ENCODE measurements around the gene COQ7.
A peak's percentile ranks its signal among the peaks of the same experiment; 100 is the strongest.

COQ7 gene

DNA sequence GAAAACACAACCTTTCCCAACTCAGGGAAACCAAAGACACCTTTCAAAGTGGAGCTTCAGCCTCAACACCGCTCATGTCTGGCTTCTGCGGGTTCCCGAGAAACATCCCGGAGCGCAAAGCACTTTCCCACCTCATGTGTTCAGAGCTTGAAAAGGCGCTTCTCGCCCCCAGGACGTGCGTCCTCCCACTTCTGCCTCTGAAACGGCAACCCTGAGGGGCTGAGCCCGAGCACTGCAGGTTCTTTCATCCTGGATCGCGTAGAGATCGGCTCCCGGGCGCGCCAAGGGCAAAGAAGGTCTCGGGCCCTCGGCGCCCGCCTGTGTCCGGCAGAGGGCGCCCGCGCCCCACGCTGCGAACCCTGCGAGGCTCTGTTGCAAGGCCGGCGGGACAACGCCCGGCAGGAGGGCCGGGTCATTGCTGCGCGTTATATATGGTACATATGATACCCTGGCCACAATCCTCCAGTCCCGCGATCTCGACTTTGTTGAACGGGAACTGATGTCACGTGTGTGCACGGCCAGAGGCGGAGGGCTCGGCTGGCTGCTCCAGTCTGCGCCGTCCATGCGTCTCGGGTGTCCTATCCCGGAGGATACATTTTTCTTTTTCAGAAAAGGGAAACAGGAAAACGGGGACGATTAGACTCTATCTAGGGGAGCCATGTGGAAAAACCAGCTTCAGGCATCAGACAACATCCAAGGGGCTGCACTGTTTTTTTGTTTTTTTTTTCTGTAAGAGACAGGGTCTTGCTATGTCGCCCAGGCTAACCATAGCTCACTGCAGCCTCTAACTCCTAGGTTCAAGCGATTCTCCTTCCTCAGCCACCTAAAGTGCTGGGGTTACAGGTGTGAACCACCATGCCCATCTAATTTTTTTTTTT is 19.1 kb downstream of the COQ7 start:
- peak; percentile 64 to 69 for DNase-seq

DNA sequence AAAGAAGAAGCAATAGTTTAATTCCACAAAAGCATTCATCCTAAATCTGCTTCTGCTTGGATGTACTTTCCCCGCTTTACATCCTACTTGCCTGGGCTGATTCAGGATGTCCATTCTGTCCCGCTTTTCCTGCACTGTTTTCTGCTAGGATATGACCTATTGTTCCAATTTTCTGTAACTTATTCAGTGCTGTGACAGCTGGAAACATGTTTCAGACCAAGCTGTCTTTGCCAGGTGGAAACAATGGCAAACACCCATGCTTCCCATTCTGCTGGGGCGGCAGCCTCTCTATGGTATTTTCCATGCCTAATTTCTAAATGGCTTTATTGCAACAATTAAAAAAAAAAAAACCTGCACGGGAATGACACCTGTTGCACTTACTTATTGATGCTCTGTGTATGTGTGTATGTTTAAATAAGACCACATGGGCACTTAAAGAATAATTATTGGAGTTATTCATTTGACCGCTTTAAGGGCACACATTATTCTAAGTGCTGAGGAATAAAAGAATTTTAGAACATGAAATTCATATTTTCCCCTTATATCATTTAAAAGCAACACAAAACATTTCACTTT is 21.0 kb downstream of the COQ7 start:
- no peak for DNase-seq

DNA sequence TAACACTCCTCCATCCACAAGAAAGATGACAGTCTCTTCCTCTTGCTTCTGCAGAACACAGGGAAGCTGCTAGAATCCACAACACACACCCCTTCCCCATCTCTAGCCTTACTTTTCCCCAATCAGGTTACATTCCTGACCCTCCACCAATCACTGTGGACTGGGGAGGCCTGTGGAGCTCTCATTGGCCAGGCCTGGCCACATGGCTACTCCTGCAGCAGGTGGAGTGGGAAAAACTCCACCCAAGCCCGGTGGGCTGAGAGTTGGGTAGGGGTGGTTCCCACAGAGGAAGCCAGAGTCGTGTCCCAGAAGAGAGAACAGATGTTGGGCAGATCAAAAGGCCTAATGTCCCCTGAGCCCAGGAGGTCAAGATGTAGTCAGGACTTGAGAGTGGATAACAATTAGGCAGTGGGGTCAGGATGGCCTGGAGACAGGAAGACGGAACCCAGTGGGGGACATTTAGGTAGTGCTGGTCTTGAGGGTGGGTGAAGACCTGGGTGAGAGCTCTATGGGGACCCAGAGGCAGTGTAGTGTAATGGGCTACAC is 22.1 kb downstream of the COQ7 start:
- no peak for DNase-seq

DNA sequence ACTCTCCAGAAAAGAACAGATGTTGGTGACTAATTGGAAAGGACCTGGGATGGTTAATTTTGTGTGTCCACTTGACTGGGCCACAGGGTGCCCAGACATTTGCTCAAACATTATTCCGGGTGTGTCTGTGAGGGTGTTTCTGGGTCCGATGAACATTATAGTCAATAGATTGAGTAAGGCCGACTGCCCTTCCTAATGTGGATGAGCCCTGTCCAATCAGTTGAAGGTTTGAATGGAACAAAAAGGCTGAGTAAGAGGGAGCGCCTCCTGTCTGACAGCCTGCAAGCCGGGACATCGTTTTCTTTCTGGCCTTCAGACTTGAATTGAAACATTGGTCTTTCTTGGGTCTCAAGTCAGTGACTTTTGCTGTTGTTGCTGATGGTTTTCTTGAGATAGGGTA is 23.5 kb downstream of the COQ7 start:
- DNase-seq = no peak

DNA sequence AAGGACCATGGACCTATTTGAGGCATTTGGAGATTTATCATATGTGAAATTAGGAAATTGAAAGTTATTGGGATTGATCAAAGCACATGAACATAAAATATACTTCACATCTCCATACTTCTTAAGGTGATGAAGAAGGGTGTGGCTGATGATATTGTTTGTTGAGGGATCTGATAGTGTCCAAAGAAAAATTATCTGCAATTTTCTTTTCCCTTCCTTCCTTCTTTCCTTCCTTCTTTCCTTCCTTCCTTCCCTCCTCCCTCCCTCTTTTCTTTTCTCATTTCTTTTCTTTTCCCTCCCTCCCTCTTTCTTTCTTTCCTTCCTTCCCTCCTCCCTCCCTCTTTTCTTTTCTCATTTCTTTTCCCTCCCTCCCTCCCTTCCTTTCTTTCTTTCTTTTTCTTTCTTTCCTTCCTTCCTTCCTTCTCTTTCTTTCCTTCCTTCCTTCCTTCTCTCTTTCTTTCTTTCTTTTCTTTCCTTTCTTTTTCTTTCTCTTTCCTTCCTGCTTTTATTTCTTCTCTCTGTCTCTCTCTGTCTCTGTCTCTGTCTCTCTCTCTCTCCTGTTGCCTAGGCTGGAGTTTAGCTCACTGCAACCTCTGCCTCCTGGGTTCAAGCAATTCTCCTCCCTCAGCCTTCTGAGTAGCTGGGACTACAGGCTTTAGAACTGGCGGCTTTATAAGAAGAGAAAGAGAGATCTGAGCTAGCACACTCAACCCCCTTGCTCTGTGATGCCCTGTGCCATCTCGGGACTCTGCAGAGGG is 25.4 kb downstream of the COQ7 start:
- no peak for DNase-seq

DNA sequence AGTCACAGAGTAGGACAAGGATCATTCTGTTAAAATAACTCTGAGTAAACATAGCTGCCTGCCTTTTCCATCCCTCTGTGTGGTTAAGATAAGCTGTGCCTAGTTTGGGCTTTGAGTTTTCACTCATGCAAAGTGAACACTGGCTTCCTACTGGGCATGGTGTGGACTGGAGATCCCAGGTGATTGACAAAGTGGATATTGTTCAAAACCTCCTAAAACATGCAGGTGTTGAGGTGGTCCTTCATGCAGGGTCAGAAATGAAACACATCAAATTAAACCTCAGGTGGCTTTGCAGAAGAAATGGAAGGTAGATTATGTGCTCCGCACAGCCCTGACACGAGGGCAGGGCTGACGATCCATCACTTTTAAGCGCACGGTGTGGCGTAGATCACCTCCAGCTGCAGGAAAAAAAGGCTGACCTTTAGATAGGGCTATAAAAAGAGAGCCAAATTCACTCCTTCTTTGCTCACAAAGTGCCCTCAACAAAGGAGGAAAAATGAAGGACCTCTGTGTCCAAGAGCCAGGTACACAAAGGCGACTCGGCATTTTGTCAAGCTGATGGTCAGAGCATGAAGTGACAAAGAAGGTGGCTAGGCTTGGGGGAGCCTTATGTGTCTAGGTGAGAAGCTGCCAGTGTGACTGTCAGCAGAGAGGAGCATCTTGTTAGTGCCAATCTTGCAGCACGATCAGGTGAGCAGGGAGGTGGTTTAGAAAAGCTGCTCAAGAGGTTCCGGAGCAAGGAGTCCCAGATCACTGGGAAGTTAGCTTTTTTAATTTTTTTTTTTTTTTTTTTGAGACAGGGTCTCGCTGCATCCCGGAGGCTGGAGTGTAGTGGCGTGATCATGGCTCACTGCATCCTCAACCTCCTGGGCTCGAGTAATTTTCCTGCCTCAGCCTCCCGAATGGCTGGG is 26.5 kb downstream of the COQ7 start:
- no peak for DNase-seq

DNA sequence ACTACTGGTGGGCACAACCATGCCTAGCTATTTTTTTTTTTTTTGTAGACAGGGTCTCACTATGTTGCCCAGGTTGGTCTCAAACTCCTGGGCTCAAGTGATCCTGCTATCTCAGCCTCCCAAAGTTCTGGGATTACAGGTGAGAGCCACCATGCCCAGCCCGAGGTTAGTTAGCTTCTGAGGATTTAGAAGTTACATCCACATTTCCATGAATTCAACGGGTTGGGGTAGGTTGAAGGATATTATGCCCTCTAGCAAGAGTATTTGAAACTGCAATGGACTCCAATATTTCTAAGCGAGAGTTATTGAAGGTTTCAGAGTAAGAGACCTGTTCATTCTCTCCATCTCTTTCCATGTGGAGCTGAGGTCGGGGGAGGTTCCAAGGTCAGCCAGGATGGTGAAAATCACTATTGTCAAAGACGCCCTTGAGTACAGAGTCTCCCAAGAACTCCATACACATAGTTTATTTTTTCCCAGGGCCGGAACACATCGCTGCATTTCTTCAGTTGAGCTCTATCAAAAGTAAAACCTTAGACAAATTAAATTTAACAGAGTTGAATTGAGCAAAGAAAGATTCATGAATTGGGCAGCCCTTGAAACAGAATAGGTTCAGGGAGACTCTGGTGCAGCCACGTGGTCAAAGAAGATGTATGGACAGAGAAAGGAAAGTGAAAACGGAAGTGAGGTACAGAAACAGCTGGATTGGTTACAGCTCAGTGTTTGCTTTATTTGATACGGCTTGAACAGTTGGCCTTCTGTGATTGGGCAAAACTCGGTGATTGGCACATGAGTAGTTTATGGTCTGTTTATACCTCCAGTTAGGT is 27.3 kb downstream of the COQ7 start:
- DNase-seq = no peak

DNA sequence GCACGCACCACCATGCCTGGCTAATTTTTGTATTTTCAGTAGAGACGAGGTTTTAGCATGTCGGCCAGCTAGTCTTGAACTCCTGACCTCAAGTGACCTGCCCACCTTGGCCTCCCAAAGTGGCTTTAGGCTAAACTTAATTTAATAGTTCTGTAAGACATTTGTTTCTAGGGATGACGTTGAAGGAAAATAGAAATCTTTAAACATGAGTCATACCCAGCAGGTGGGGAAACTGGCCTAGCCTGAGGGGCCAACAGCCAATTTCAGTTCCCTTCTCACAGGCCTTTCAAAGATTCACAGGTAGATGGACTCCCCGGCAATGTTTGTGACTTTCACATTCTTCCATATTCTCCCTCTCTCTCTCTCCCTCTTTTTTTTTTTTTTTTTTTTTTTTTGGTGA is 28.2 kb downstream of the COQ7 start:
- no peak for DNase-seq

DNA sequence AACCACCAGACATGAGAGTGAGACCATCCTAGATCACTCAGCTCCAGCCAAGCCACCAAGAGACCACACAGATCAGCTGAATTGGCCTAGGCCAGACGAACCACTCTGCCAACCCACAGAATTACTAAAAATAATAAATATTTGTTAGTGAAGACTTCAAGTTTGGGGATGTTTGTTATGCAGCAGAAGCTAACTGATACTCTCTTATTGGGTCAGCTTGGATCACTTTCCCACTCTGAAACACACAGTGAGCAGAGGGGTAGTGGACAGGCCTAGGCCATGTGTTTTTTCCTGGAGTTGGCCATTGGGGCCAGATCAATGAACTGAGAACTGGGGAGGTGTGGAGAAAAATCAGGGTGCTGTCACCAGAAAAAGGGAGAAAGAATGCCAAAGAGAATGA is 30.8 kb downstream of the COQ7 start:
- DNase-seq = no peak

DNA sequence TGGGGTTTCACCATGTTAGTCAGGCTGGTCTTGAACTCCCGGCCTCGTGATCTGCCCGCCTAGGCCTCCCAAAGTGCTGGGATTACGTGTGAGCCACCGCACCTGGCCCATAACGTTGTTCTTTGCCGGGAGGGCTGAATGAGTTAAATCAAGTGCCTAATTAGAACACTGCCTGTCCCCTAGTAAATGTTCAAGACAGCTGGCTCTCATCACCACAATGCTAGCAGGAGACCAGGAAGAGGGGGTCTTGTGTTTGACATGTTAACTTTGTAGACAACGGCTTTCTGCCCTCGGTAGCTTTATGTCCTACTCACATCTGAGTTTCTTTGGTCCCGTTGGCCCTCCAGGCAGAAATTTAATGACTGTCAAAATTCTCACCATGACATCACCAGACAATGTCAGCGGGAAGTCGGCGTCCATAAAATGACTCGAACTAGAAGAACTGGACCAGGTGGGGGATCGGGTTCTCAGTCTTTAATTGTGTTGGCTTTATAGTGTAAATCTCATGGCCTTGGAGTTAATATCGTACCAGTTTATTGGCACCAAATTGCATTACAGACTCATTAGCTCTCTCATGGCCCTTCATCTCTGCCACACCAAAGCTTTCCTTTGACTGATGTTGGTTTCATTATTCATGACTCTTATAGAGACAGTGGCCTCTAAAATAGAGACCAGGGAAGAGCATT is 34.9 kb downstream of the COQ7 start:
- no peak for DNase-seq

DNA sequence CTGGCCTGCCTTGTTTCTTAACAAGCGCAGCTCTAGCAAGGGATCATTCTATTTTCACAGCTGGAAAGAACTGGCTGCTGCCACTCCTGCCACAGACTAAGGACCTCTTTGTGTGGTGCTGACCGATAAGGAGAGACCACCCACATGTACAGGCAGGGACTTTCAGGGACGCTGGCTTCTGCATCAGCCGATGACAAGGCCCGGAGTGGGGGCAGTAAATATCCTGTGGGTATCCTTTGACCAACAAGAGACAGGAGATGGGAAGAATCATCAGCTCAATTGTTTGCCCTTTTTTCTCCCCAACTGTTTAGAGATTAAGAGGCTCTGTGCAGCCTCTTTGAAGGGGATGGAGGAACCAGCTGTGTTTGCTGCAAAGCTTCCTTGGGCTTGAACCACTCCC is 37.2 kb downstream of the COQ7 start:
- no peak for DNase-seq

DNA sequence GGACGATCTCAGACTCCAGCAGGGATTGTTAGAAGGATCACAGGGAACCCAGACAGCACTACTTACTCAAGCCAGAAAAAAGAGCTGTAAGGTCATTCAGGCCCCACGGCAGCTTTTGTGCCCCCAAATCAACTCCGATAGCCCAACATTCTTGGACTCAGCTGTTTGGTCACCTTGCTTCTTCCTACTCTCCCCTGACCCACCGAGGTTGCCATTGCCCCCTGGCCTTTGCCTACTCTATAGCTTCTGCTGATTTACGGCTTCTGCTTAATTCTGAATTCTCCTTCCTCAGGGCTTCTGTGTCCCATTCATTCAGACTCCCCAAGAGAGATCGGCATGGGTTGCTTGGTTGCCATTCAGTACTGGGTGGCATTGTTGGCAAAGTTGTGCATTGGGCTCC is 37.7 kb downstream of the COQ7 start:
- DNase-seq = no peak

DNA sequence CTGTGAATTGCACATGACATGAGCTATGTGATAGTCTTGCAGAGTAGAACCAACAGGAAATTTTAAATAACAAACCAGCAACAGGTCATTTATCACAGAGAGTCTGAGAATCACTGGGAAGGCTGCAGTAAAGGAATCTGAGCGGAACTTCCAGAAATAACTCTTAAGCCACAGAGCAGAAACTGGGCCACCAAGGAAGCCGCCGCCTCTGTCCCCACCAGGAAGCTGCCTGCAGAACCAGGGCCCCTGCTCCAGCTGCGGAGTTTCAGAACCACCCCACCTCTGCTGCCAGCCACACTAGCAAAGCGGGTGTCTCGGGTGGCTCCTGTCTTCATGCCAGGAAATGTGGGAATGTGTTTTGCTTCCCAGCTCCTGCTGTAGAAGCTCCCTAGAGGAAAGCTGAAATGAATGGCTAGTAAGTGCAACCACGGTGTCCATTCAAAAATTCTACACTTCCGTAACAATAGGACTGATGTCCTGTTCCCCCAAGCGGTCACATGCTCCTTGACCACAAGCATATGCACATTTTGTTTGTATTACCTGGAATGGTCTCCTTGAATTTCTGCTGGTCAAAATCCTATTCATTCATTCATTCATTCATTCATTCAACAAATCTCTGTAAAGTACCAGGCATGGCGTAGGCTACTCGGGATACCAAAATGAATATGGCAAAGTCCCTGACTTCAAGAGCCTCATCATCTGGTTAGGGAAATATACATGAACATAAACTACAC is 38.6 kb downstream of the COQ7 start:
- no peak for DNase-seq

DNA sequence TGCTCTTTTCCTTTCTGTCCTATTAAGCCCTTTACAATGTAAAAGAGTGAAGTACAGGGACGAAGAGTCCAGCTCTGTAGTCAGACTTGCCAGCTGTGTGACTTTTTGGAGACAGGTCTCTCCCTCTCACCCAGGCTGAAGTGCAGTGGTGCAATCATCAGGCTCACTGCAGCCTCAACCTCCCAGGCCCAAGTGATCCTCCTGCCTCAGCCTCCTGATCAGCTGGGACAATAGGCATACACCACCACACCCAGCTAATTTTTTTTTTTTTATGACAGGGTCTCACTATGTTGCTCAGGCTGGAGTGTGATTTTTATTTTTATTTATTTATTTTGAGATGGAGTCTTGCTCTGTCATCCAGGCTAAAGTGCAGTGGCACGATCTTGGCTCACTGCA is 39.2 kb downstream of the COQ7 start:
- no peak for DNase-seq

DNA sequence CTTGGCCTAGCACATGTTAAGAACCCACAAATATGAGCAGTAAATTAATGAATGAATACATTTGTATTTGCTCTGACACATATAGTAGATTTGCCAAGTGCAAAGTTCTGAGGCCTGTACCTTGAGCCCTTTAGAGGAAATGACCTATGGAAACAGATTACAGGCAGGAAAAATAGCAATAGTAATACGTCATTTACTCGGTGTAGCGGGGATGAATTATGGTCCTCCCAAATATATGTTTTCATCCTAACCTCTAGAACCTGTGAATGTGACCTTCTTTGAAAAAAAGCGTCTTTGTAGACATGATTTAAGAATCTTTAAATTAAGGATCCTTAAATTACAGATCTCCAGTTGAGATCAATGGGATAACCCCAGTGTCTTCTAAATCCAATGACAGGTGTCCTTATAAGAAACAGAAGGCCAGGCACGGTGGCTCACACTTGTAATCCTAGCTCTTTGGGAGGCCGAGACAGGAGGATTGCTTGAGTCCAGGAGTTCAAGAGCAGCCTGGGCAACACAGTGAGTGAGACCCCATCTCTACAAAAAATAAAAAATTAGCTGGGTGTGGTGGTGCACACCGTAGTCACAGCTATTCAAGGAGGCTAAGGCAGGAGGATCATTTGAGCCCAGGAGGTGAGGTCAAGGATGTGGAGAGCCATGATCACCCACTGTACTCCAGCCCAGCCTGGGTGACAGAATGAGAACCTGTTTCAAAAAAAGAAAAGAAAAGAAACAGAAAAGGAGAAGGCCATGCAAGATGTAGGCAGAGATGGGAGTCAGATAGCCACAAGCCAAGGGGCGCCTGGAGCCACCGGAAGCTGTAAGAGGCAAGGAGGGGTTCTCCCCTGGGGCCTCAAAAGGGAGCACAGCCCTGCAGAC is 41.2 kb downstream of the COQ7 start:
- no peak for DNase-seq

DNA sequence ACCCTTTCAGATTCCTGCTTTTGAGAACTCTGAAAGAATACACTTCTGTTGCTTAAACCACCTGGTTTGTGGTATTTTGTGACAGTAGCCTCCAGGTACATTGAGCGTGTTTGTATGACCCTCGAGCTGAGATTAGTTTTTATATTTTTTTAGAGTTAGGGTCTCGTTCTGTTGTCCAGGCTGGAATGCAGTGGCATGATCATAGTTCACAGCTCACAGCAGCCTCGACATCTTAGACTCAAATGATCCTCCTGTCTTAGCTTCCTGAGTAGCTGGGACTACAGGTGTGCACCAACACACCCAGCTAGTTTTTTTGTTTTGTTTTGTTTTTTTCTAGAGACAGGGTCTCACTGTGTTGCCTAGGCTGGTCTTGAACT is 41.9 kb downstream of the COQ7 start:
- DNase-seq = no peak

DNA sequence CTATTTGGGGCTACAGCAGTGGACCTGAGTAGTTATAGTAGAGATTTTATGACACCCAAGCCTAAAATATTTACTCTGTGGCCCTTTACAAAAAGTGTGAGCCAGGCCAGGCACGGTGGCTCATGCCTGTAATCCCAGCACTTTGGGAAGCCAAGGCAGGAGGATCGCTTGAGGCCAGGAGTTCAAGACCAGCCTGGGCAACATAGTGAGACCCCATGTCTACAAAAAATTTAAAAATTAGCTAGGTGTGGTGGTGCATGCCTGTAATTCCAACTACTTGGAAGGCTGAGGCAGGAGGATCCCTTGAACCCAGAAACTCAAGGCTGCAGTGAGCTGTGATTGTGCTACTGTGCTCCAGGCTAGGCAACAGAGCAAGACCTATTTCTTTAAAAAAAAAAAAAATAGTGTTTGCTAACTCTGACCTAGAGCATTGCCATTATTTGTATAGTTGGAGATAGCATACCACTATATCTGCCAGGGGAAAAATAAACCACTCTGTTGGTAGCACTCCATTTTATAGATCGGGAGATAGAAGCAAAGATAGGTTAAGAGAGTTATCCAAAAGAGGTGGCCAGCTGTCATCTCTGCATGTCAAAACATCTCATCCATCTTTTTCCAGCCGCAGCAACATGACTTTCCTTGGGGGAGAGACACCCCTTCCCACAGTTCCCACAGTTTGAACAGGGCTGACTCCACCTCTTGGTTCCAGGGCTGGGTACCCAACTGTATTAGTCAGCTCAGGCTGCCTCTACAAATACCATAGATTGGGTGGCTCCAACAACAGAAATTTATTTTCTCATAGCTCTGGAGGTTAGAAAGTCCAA is 43.3 kb downstream of the COQ7 start:
- DNase-seq = no peak

DNA sequence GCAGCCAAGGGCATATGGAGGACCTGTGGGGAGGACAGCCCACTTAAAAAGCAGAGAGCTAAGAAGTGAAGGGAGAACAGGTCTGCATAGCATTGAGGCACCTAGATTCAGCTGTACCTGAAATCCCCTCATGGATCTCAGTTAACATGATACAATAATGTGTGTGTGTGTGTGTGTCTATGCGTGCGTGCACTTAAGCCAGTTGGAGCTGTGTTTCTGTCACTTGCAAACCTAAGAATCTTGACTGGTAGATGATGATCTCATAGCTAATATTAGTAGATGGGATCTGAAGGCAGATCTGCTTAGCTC is 44.6 kb downstream of the COQ7 start:
- no peak for DNase-seq
